Upper lobe of left lung (tissue), 4 donors: Measurements from ENCODE around the gene RASGRP3.

ENCODE experiments used
- CTCF ChIP-seq, 6 experiments: fragments of 450-650 bp in 4 of 6; fragments of 200-600 bp in 2 of 6; sonication (generic) in 2 of 6; IDR thresholded peaks; one replicate each; pipeline ENCODE4 v1.5.1; 2016 to 2019; ENCODE audit warnings: antibody characterized with exemption in 6 of 6
- POLR2AphosphoS5 ChIP-seq, 2 donors: sonication (generic); formaldehyde crosslinking; IDR thresholded peaks; one replicate each; pipeline ENCODE4 v1.5.1; 2017; ENCODE audit warnings: antibody characterized with exemption in 2 of 2

- TF ChIP-seq CTCF (IDR thresholded peaks at IDR 0.05) (peak; percentile 60 to 77 (median 68)), POLR2AphosphoS5 (IDR thresholded peaks at IDR 0.05) (no peak)
Observed at GRCh38 chr2:33583194-33583938, 106.9 kb downstream of the RASGRP3 start.
